Thyroid gland (tissue), 4 donors: Measurements from ENCODE around the gene NKAPD1. TPM values are rescaled to one million over a fixed set of nuclear protein-coding genes. Genes with fewer than 3 reads are reported as not detected.
A peak's percentile ranks its signal among the peaks of the same experiment; 100 is the strongest.

Source experiments
- DNase-seq, 2 donors: peaks; one replicate each; pipeline ENCODE4 v3.0.0-alpha.2; 2019
- H3K27ac ChIP-seq, 3 donors: fragments of 200-600 bp; sonication (generic); 1 replicate in 2 of 3; 2 replicates in 1 of 3; pipeline ENCODE4 v1.5.1; 2016 to 2019; ENCODE audit warnings: mild to moderate bottlenecking in 1 of 3, moderate library complexity in 1 of 3
- H3K27me3 ChIP-seq: fragments of 200-600 bp; sonication (generic); one replicate; pipeline ENCODE4 v1.5.1; 2019
- H3K36me3 ChIP-seq, 2 donors: fragments of 200-600 bp; sonication (generic); one replicate each; pipeline ENCODE4 v1.5.1; 2016 to 2019
- H3K4me1 ChIP-seq, 2 donors: fragments of 200-600 bp; sonication (generic); one replicate each; pipeline ENCODE4 v1.5.1; 2017 to 2019
- H3K4me3 ChIP-seq, 3 donors: fragments of 200-600 bp; sonication (generic); replicated peaks in 1 of 3; 1 replicate in 2 of 3; 2 replicates in 1 of 3; pipeline ENCODE4 v1.5.1; 2016; ENCODE audit warnings: mild to moderate bottlenecking in 1 of 3
- H3K9me3 ChIP-seq: fragments of 200-600 bp; sonication (generic); one replicate; pipeline ENCODE4 v1.5.1; 2017
- POLR2A ChIP-seq, 2 donors: fragments of 450-650 bp; IDR thresholded peaks; one replicate each; pipeline ENCODE4 v1.6.1; 2017; ENCODE audit warnings: antibody characterized with exemption in 2 of 2, mild to moderate bottlenecking in 2 of 2, moderate library complexity in 1 of 2
- WGBS, 2 donors: methylation state at CpG; one replicate each; pipeline ENCODE4 v1.1.5; 2017; 5-methylcytosine and 5-hydroxymethylcytosine counted together
- intact Hi-C: fragments of 100-400 bp; cut with DNase I; formaldehyde crosslinking; loops from one replicate; pipeline ENCODE4 v1.15.1; 2023
- total RNA-seq, 4 donors: library from RNA; depleted of rRNA; stranded (reverse); fragments of >200 nt; gene quantifications; one replicate each; pipeline ENCODE4 v1.2.3, GENCODE V29; 2016
- TF ChIP-seq, protein P1 (sequence below), 6 experiments: fragments of 200-600 bp in 3 of 6; fragments of 450-650 bp in 3 of 6; sonication (generic) in 3 of 6; IDR thresholded peaks; one replicate each; pipeline ENCODE4 v1.5.1; 2016 to 2019; ENCODE audit warnings: antibody characterized with exemption in 6 of 6, mild to moderate bottlenecking in 2 of 6, inconsistent platforms in 1 of 6, moderate library complexity in 1 of 6

The NKAPD1 gene
- total RNA-seq, 4 donors from 2014 or later = 13.2 to 20.8 (median 18.8) TPM

DNA sequence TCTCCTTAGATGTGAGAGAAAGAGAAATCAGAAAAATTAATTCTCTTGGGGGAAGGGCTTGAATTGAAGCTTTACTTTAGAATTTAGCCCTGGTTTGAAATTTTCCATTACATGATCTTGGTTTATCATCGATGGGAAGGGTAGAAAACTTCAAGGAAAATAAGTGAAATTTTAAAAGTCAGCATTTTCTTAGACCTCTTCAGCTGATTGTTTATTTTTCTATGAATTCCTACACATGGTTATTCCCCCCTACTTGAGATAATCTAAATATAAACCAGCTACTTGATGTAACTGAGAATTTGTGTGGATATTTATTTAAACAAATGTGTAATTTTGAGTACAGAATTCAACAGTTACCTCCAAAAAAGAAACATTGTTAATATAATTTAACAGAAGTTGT lies 11.2 kb upstream of the NKAPD1 start:
- Histone ChIP-seq H3K36me3 (peaks cover 19 to 26% of the 10 kb centered on the region in 2 donors), H3K4me3 (no peak overlapping the region), H3K4me1 (no peaks in the 10 kb centered on the region), H3K27ac (no peak overlapping the region), H3K27me3 (no peaks in the 10 kb centered on the region), H3K9me3 (no peaks in the 10 kb centered on the region)
- intact Hi-C loops = no loop called here
- TF ChIP-seq, protein P1, sequence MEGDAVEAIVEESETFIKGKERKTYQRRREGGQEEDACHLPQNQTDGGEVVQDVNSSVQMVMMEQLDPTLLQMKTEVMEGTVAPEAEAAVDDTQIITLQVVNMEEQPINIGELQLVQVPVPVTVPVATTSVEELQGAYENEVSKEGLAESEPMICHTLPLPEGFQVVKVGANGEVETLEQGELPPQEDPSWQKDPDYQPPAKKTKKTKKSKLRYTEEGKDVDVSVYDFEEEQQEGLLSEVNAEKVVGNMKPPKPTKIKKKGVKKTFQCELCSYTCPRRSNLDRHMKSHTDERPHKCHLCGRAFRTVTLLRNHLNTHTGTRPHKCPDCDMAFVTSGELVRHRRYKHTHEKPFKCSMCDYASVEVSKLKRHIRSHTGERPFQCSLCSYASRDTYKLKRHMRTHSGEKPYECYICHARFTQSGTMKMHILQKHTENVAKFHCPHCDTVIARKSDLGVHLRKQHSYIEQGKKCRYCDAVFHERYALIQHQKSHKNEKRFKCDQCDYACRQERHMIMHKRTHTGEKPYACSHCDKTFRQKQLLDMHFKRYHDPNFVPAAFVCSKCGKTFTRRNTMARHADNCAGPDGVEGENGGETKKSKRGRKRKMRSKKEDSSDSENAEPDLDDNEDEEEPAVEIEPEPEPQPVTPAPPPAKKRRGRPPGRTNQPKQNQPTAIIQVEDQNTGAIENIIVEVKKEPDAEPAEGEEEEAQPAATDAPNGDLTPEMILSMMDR (IDR thresholded peaks at IDR 0.05) = no peak
- TF ChIP-seq POLR2A (IDR thresholded peaks at IDR 0.05) = no peak
- 85% methylated on average over 1 of the region's 1 CpG for WGBS, 2 donors
- DNase-seq = no peak

DNA sequence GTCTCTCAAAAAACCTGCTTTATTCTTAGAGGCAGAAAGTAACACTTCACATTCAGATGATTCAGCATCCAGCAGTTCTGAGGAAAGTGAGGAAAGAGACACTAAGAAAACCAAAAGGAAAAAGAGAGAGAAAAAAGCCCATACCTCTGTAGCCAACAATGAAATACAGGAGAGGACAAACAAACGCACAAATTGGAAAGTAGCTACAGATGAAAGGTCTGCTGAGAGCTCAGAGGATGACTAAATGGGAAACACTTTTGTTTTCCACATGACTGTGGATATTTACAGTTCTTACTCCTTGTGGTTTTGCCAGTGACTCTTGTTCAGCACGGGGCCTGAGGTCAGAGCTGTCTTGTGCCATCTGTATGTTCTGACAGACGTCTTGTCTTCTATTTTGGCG lies 8.6 kb downstream of the NKAPD1 start:
- Histone ChIP-seq H3K27ac (no peak overlapping the region), H3K36me3 (peaks cover 59 to 63% of the 10 kb centered on the region in 2 donors), H3K4me3 (no peak overlapping the region), H3K9me3 (no peaks in the 10 kb centered on the region), H3K27me3 (no peaks in the 10 kb centered on the region), H3K4me1 (peaks cover 6 to 13% of the 10 kb centered on the region in 2 donors)
- WGBS, 2 donors = 85 to 92% methylated on average over 4 of the region's 4 CpGs
- no peak for DNase-seq
- TF ChIP-seq, protein P1 (IDR thresholded peaks at IDR 0.05) = no peak
- no peak for TF ChIP-seq POLR2A (IDR thresholded peaks at IDR 0.05)
- intact Hi-C loops = no loop called here

DNA sequence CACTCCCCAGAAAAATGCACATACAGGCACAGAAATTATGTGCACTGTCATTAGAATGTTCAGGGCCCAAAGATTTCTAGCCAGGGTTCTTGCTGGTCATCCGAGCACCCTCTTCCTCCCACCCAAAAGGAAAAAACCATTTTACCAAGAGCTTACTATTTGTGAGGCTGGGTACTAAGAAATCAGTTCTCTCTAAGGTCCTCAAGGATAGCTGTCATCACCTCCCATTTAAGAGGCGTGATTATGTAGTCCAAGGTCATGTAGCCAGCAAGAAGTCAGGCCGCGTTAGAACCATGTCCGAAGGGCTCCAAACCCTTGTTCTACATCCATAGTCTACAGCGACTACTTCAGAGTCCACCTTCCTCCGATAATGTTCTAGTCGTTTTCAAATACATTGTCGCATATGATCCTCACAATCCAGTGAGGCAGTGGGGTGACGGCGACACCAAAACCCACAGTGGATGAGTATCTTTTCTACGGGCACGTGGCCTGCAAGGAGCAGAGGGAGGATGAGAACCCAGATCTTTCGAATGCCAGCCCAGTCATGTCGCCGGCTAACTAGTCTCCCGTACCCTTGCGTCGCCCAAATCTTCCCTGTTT lies 11.8 kb downstream of the NKAPD1 start:
- Histone ChIP-seq H3K27me3 (no peaks in the 10 kb centered on the region), H3K36me3 (peaks cover 41 to 49% of the 10 kb centered on the region in 2 donors), H3K4me3 (peak overlapping the region; percentile 60 to 96 (median 82)), H3K9me3 (no peaks in the 10 kb centered on the region), H3K4me1 (peaks cover 14 to 23% of the 10 kb centered on the region in 2 donors), H3K27ac (peak overlapping the region in 2 of 3 donors; percentile 52 to 69)
- DNase-seq = no peak
- 2 to 5% methylated on average over 19 of the region's 19 CpGs for WGBS, 2 donors
- intact Hi-C loops = no loop called here
- TF ChIP-seq, protein P1 (IDR thresholded peaks at IDR 0.05) = no peak
- no peak for TF ChIP-seq POLR2A (IDR thresholded peaks at IDR 0.05)

DNA sequence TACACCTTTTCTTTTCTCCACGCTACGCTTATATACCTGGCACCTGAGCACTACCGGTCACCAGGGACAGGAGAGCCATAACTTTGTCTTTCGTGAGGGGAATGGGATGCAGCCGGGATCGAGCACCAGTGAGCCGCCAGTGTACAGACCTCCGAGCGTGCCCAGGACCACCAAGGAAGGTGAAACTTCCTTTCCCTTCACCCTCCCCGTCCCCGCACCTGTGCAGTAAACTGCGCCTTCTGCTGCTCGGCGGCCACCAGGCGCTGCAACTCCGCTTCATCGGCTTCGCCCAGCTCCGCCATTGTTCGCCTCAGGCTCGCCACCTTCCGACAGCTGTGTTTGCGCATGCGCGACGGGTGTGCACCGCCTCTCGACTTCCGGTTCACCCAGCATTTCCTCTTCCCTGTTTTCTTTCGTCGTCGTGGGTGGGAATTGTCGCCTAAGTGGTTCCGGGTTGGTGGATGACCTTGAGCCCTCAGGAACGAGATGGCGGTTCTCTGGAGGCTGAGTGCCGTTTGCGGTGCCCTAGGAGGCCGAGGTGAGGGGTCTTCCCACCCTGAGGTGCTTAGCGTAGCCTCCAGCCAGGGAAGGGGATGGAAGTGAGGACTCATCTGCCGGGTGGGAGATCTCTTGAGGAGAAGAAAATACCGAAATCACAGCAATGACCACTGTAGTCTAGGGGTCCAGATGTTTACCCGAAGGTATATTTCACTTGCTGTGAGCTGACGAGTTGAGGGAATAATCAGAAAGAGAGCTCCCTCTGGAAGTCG lies 12.5 kb downstream of the NKAPD1 start, which contains the start of the genes SDHD and TIMM8B:
Gene SDHD, plus strand, starts transcription at position 452 of the 770 bp plus-strand sequence. Its CDS starts 35 bp downstream, at position 487.
Gene TIMM8B, minus strand, starts transcription at position 335 of the 770 bp plus-strand sequence. Its CDS starts 33 bp downstream, at position 302.
- H3K4me1 ChIP-seq = peaks cover 14 to 23% of the 10 kb centered on the region in 2 donors
- no peaks in the 10 kb centered on the region for H3K9me3 ChIP-seq
- no peaks in the 10 kb centered on the region for H3K27me3 ChIP-seq
- peak within 1 kb of the TSS; percentile 60 to 96 (median 82) for H3K4me3 ChIP-seq
- DNase-seq = peak; percentile 94 to 96
- TF ChIP-seq POLR2A (IDR thresholded peaks at IDR 0.05) = peak in 1 of 2 donors; percentile 73
- TF ChIP-seq, protein P1 (IDR thresholded peaks at IDR 0.05) = peak in 3 of 6 experiments; percentile 9 to 37 (median 29)
- intact Hi-C loops = no loop called here
- H3K36me3 ChIP-seq = peaks cover 42 to 52% of the 10 kb centered on the region in 2 donors
- peak within 1 kb of the TSS; percentile 52 to 69 (median 64) for H3K27ac ChIP-seq
- 0% methylated on average over 44 to 45 of the region's 45 CpGs for WGBS, 2 donors
